ENCODE results near the gene LSM7. TPM values are rescaled to one million over a fixed set of nuclear protein-coding genes. Genes with fewer than 3 reads are reported as not detected.
A peak's percentile ranks its signal among the peaks of the same experiment; 100 is the strongest.

Gene LSM7
- total and polyA plus RNA-seq, 2 experiments from 2014 or later, result 91.4 to 118 TPM

DNA sequence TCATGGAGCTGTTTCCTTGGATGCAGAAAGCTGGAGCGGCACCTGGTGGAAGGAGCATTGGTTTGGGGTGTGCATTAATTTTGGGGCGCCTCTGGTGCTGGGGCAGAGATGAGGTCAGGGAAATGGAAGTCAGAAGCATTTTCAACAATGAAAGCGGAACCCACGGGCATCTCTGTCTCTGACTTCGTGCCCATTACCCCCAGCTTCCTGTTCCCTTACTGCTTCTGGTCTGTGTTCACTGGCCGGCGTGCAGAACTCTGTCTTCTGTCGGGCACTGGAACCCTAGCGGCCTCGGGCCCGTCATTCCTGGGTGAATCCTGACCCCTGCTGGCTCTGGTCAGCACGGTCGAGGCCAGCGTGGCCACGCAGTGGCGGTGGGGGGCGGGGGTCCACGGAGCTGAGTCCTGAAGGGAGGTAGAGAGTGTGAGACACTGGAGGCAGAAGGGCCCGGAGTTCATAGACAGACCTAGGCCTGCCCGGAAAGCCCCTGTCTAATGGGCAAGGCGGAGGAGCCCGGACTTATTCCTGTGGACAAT lies 12.5 kb downstream of the LSM7 start:
- Histone ChIP-seq H3F3A (ENCODE audit: insufficient read depth) (peaks cover 12% of the 10 kb centered on the region; the same call in 1 of the 2 replicates), H4K20me1 (ENCODE audit: insufficient read depth) (no peaks in the 10 kb centered on the region), H3K79me2 (ENCODE audit: insufficient read depth) (no peaks in the 10 kb centered on the region), H2AFZ (no peak overlapping the region), H3K27me3 (replicated peaks; ENCODE audit: insufficient read depth) (no peaks in the 10 kb centered on the region), H3K27ac (no peak overlapping the region), H3K4me3 (no peak overlapping the region), H3K9me3 (ENCODE audit: low read depth) (no peaks in the 10 kb centered on the region), H3K9me2 (ENCODE audit: insufficient read depth) (no peaks in the 10 kb centered on the region), H3K4me1 (ENCODE audit: insufficient read depth) (no peaks in the 10 kb centered on the region), H3K4me2 (ENCODE audit: unreplicated experiment) (no peak overlapping the region), H3K36me3 (ENCODE audit: low read depth) (no peaks in the 10 kb centered on the region), H3K9ac (no peak overlapping the region)
- WGBS, 2 experiments (ENCODE audit: low coverage in 1 of 2, low lambda C conversion rate in 2 of 2, missing lambda C conversion rate in 2 of 2), result 33 to 36% methylated on average over 22 of the region's 22 CpGs
- in situ Hi-C loops (cut with MboI), result no loop called here
- TF ChIP-seq EZH2phosphoT487 (IDR thresholded peaks at IDR 0.05; ENCODE audit: insufficient read depth, low read depth) (no peak), EZH2 (IDR thresholded peaks at IDR 0.05; ENCODE audit: insufficient read depth, poor library complexity, severe bottlenecking) (no peak)
- peak; percentile 72 for DNase-seq

DNA sequence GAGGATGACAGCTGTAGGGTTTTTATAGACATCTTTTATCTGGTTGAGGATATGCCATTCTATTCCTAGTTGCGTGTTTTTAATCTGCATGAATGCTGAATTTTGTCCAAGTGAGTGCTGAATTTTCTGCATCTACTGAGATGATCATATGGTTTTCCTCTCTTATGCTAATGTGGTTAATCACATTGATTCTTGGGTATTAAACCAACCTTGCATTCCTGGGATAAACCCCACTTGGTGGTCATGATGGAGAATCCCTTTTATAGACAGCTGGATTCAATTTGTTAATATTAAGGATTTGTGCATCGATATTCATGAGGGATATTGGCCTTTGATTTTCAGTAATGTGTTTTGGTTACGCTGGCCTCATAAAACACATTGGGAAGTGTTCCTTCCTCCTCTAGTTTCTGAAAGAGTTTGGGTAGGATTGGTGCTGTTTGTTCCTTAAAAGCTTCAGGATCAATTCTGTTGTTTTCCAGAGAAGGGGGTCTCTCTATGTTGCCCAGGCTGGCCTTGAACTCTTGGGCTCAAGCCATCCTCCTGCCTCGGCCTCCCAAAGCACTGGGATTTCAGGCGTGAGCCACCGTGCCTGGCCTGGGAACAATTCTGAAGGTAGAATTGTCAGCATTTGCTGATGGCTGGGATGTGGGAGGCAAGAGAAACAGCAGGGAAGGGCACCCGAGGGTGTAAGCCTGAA lies 13.1 kb downstream of the LSM7 start:
- no peak overlapping the region for H3K27ac ChIP-seq
- TF ChIP-seq EZH2 (IDR thresholded peaks at IDR 0.05; ENCODE audit: insufficient read depth, poor library complexity, severe bottlenecking) (no peak), EZH2phosphoT487 (IDR thresholded peaks at IDR 0.05; ENCODE audit: insufficient read depth, low read depth) (no peak)
- H3K9ac ChIP-seq, result no peak overlapping the region
- no peak overlapping the region for H3K4me3 ChIP-seq
- H3K9me3 ChIP-seq (ENCODE audit: low read depth), result no peaks in the 10 kb centered on the region
- in situ Hi-C loops (cut with MboI), result no loop called here
- H3K27me3 ChIP-seq (replicated peaks; ENCODE audit: insufficient read depth), result no peaks in the 10 kb centered on the region
- no peaks in the 10 kb centered on the region for H4K20me1 ChIP-seq (ENCODE audit: insufficient read depth)
- H3K9me2 ChIP-seq (ENCODE audit: insufficient read depth), result no peaks in the 10 kb centered on the region
- no peaks in the 10 kb centered on the region for H3K4me1 ChIP-seq (ENCODE audit: insufficient read depth)
- WGBS, 2 experiments (ENCODE audit: low coverage in 1 of 2, low lambda C conversion rate in 2 of 2, missing lambda C conversion rate in 2 of 2), result 82 to 85% methylated on average over 7 of the region's 7 CpGs
- no peaks in the 10 kb centered on the region for H3K36me3 ChIP-seq (ENCODE audit: low read depth)
- no peak overlapping the region for H3K4me2 ChIP-seq (ENCODE audit: unreplicated experiment)
- no peak for DNase-seq
- H3K79me2 ChIP-seq (ENCODE audit: insufficient read depth), result no peaks in the 10 kb centered on the region
- H2AFZ ChIP-seq, result no peak overlapping the region
- H3F3A ChIP-seq (ENCODE audit: insufficient read depth), result peaks cover 12% of the 10 kb centered on the region; the same call in 1 of the 2 replicates

GRCh38 chr19:2312820-2313501 lies 15.4 kb downstream of the LSM7 start:
- no peak overlapping the region for H3K27ac ChIP-seq
- H3K9me3 ChIP-seq (ENCODE audit: low read depth), result no peaks in the 10 kb centered on the region
- no peaks in the 10 kb centered on the region for H4K20me1 ChIP-seq (ENCODE audit: insufficient read depth)
- TF ChIP-seq EZH2 (IDR thresholded peaks at IDR 0.05; ENCODE audit: insufficient read depth, poor library complexity, severe bottlenecking) (no peak), EZH2phosphoT487 (IDR thresholded peaks at IDR 0.05; ENCODE audit: insufficient read depth, low read depth) (no peak)
- in situ Hi-C loops (cut with MboI), result no loop called here
- no peaks in the 10 kb centered on the region; the same call in 1 of the 2 replicates for H3K4me1 ChIP-seq (ENCODE audit: insufficient read depth)
- 28 to 45% methylated on average over 15 to 28 of the region's 28 CpGs for WGBS, 2 experiments (ENCODE audit: low coverage in 1 of 2, low lambda C conversion rate in 2 of 2, missing lambda C conversion rate in 2 of 2)
- H3K36me3 ChIP-seq (ENCODE audit: low read depth), result no peaks in the 10 kb centered on the region
- H3F3A ChIP-seq (ENCODE audit: insufficient read depth), result no peaks in the 10 kb centered on the region
- H3K4me3 ChIP-seq, result no peak overlapping the region
- no peak overlapping the region for H2AFZ ChIP-seq
- no peak for DNase-seq
- 0 out of 2 replicates have a peak, but pooled peaks cover 4% of the 10 kb centered on the region for H3K27me3 ChIP-seq (replicated peaks; ENCODE audit: insufficient read depth)
- no peaks in the 10 kb centered on the region for H3K9me2 ChIP-seq (ENCODE audit: insufficient read depth)
- H3K9ac ChIP-seq, result no peak overlapping the region
- no peak overlapping the region for H3K4me2 ChIP-seq (ENCODE audit: unreplicated experiment)
- H3K79me2 ChIP-seq (ENCODE audit: insufficient read depth), result no peaks in the 10 kb centered on the region

DNA sequence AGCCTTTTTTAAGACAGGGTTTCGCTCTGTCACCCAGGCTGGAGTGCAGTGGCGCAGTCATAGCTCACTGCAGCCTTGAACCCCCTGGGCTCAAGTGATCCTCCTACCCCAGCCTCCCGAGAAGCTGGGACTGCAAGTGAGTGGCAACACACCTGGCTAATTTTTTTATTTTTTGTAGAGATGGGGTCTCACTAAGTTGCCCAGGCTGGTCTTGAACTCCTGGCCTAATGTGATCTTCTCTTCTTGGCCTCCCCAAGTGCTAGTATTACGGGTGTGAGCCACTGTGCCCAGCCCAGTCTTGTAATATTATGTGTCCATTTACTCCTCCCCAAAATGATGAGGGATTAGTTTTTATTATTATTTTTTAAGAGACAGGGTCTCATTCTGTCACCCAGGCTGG lies 17.3 kb downstream of the LSM7 start:
- Histone ChIP-seq H3K36me3 (ENCODE audit: low read depth) (no peaks in the 10 kb centered on the region), H3K79me2 (ENCODE audit: insufficient read depth) (no peaks in the 10 kb centered on the region), H3K4me2 (ENCODE audit: unreplicated experiment) (no peak overlapping the region), H3K9me3 (ENCODE audit: low read depth) (no peaks in the 10 kb centered on the region), H3K27ac (no peak overlapping the region), H4K20me1 (ENCODE audit: insufficient read depth) (no peaks in the 10 kb centered on the region), H3K9me2 (ENCODE audit: insufficient read depth) (no peaks in the 10 kb centered on the region), H2AFZ (no peak overlapping the region), H3F3A (ENCODE audit: insufficient read depth) (no peaks in the 10 kb centered on the region), H3K9ac (no peak overlapping the region), H3K4me1 (ENCODE audit: insufficient read depth) (no peaks in the 10 kb centered on the region; the same call in 1 of the 2 replicates), H3K4me3 (no peak overlapping the region), H3K27me3 (replicated peaks; ENCODE audit: insufficient read depth) (peaks cover 16% of the 10 kb centered on the region)
- no peak for TF ChIP-seq EZH2phosphoT487 (IDR thresholded peaks at IDR 0.05; ENCODE audit: insufficient read depth, low read depth)
- TF ChIP-seq EZH2 (IDR thresholded peaks at IDR 0.05; ENCODE audit: insufficient read depth, poor library complexity, severe bottlenecking), result no peak
- no peak for DNase-seq
- in situ Hi-C loops (cut with MboI), result no loop called here
- 93% methylated on average over 4 of the region's 4 CpGs for whole genome bisulfite sequencing, 2 experiments (ENCODE audit: low coverage in 1 of 2, low lambda C conversion rate in 2 of 2, missing lambda C conversion rate in 2 of 2)

Data from GM23248 (cell line).